Stimulated activated naive CD8-positive, alpha-beta T cell treated with anti-CD3 and anti-CD28 coated beads, Interleukin-15, amount 100 ng/mL, for 72 hours (primary cell): ENCODE measurements around the gene ME2.
"Not testable (repeated sequence)": the region's sequence is repeated elsewhere in the genome, so short reads cannot be mapped to it uniquely, and the experiment has no call there.

Source experiments
- ATAC-seq: fragments of 150-1000 bp; cut with Tn5 transposase; 2 replicates; pipeline ENCODE4 v1.10.0; 2021; ENCODE audit warnings: mild to moderate bottlenecking, moderate library complexity
- DNase-seq, 2 donors: peaks; one replicate each; pipeline ENCODE4 v3.0.0; 2021 to 2022
- H3K27ac Mint-ChIP-seq, 2 donors: one replicate each; pipeline ENCODE4 v1.8.0; 2022; ENCODE audit warnings: mild to moderate bottlenecking in 2 of 2, mixed read lengths in 2 of 2, moderate library complexity in 2 of 2
- H3K27me3 Mint-ChIP-seq: one replicate; pipeline ENCODE4 v1.8.0; 2022; ENCODE audit warnings: mixed read lengths
- H3K4me1 Mint-ChIP-seq: one replicate; pipeline ENCODE4 v1.8.0; 2022; ENCODE audit warnings: mild to moderate bottlenecking, mixed read lengths
- H3K4me3 Mint-ChIP-seq, 2 donors: one replicate each; pipeline ENCODE4 v1.8.0; 2022; ENCODE audit warnings: mild to moderate bottlenecking in 2 of 2, mixed read lengths in 2 of 2, moderate library complexity in 1 of 2
- H3K9me3 Mint-ChIP-seq, 2 donors: one replicate each; pipeline ENCODE4 v1.8.0; 2022; ENCODE audit warnings: mixed read lengths in 2 of 2

The ME2 gene

GRCh38 chr18:50850307-50851065 lies 28.4 kb upstream of the ME2 start:
- ATAC-seq (no peak), DNase-seq (no peak)
- Mint-ChIP-seq H3K4me3 (no peak overlapping the region), H3K27ac (no peak overlapping the region), H3K27me3 (peaks cover 7% of the 10 kb centered on the region), H3K9me3 (peaks cover 6 to 14% of the 10 kb centered on the region in 2 donors), H3K4me1 (no peaks in the 10 kb centered on the region)

- Mint-ChIP-seq H3K4me1 (no peaks in the 10 kb centered on the region), H3K27me3 (peaks cover 7% of the 10 kb centered on the region), H3K27ac (no peak overlapping the region), H3K4me3 (no peak overlapping the region), H3K9me3 (peaks cover 6 to 14% of the 10 kb centered on the region in 2 donors)
- DNase-seq (no peak), ATAC-seq (no peak)
Measured at GRCh38 chr18:50853863-50854271, 25.1 kb upstream of the ME2 start.

GRCh38 chr18:50855976-50856757 lies 22.8 kb upstream of the ME2 start:
- ATAC-seq (no peak), DNase-seq (no peak)
- H3K9me3 Mint-ChIP-seq = peaks cover 6 to 14% of the 10 kb centered on the region in 2 donors
- no peaks in the 10 kb centered on the region for H3K4me1 Mint-ChIP-seq
- peaks cover 7% of the 10 kb centered on the region for H3K27me3 Mint-ChIP-seq
- H3K4me3 Mint-ChIP-seq = no peak overlapping the region
- H3K27ac Mint-ChIP-seq = no peak overlapping the region

GRCh38 chr18:50857166-50857565 lies 21.8 kb upstream of the ME2 start:
- not testable (repeated sequence) for H3K27ac Mint-ChIP-seq, H3K4me1 Mint-ChIP-seq, ATAC-seq, H3K27me3 Mint-ChIP-seq, H3K4me3 Mint-ChIP-seq, DNase-seq
- peaks cover 6 to 13% of the 10 kb centered on the region in 2 donors for H3K9me3 Mint-ChIP-seq

- DNase-seq (no peak), ATAC-seq (no peak)
- peak overlapping the region in 1 of 2 donors; percentile 5 for H3K27ac Mint-ChIP-seq
- H3K9me3 Mint-ChIP-seq = peaks cover 3 to 8% of the 10 kb centered on the region in 2 donors
- no peak overlapping the region for H3K4me3 Mint-ChIP-seq
- H3K4me1 Mint-ChIP-seq = no peaks in the 10 kb centered on the region
- H3K27me3 Mint-ChIP-seq = peaks cover 7% of the 10 kb centered on the region
Measured at GRCh38 chr18:50857694-50858093, 21.2 kb upstream of the ME2 start.

- ATAC-seq (no peak), DNase-seq (no peak)
- H3K27ac Mint-ChIP-seq = peak overlapping the region; percentile 12 to 36
- H3K4me3 Mint-ChIP-seq = no peak overlapping the region
- no peaks in the 10 kb centered on the region for H3K27me3 Mint-ChIP-seq
- H3K4me1 Mint-ChIP-seq = no peaks in the 10 kb centered on the region
- H3K9me3 Mint-ChIP-seq = no peaks in the 10 kb centered on the region
Measured at GRCh38 chr18:50859793-50860555, 18.9 kb upstream of the ME2 start.

- no peak for ATAC-seq
- DNase-seq = no peak
- Mint-ChIP-seq H3K27ac (no peak overlapping the region), H3K27me3 (no peaks in the 10 kb centered on the region), H3K4me3 (no peak overlapping the region), H3K4me1 (no peaks in the 10 kb centered on the region), H3K9me3 (no peaks in the 10 kb centered on the region)
Measured at GRCh38 chr18:50861617-50862016, 17.3 kb upstream of the ME2 start.

GRCh38 chr18:50862401-50862800 lies 16.5 kb upstream of the ME2 start:
- Mint-ChIP-seq H3K9me3 (no peaks in the 10 kb centered on the region), H3K4me3 (no peak overlapping the region), H3K4me1 (no peaks in the 10 kb centered on the region), H3K27me3 (no peaks in the 10 kb centered on the region), H3K27ac (no peak overlapping the region)
- no peak for ATAC-seq
- no peak for DNase-seq

- Mint-ChIP-seq H3K27me3 (no peaks in the 10 kb centered on the region), H3K4me1 (no peaks in the 10 kb centered on the region), H3K4me3 (no peak overlapping the region), H3K27ac (no peak overlapping the region), H3K9me3 (no peaks in the 10 kb centered on the region)
- ATAC-seq (no peak), DNase-seq (no peak)
Measured at GRCh38 chr18:50863840-50864375, 15.0 kb upstream of the ME2 start.

GRCh38 chr18:50866765-50867164 lies 12.2 kb upstream of the ME2 start:
- H3K4me1 Mint-ChIP-seq = no peaks in the 10 kb centered on the region
- H3K9me3 Mint-ChIP-seq = no peaks in the 10 kb centered on the region
- H3K27ac Mint-ChIP-seq = no peak overlapping the region
- H3K4me3 Mint-ChIP-seq = no peak overlapping the region
- no peak for ATAC-seq
- no peaks in the 10 kb centered on the region for H3K27me3 Mint-ChIP-seq
- DNase-seq = no peak

GRCh38 chr18:50869150-50869549 lies 9.8 kb upstream of the ME2 start:
- Mint-ChIP-seq H3K4me1 (no peaks in the 10 kb centered on the region), H3K9me3 (no peaks in the 10 kb centered on the region), H3K27me3 (peaks cover 5% of the 10 kb centered on the region), H3K4me3 (no peak overlapping the region), H3K27ac (no peak overlapping the region)
- DNase-seq = no peak
- ATAC-seq = no peak

GRCh38 chr18:50870138-50870845 lies 8.6 kb upstream of the ME2 start:
- no peak overlapping the region for H3K4me3 Mint-ChIP-seq
- DNase-seq (no peak), ATAC-seq (no peak)
- H3K4me1 Mint-ChIP-seq = no peaks in the 10 kb centered on the region
- H3K27ac Mint-ChIP-seq = no peak overlapping the region
- H3K27me3 Mint-ChIP-seq = peaks cover 6% of the 10 kb centered on the region
- no peaks in the 10 kb centered on the region for H3K9me3 Mint-ChIP-seq

GRCh38 chr18:50871846-50872245 lies 7.1 kb upstream of the ME2 start:
- peaks cover 6% of the 10 kb centered on the region for H3K27me3 Mint-ChIP-seq
- ATAC-seq (no peak), DNase-seq (no peak)
- H3K4me1 Mint-ChIP-seq = no peaks in the 10 kb centered on the region
- H3K4me3 Mint-ChIP-seq = no peak overlapping the region
- H3K27ac Mint-ChIP-seq = no peak overlapping the region
- no peaks in the 10 kb centered on the region for H3K9me3 Mint-ChIP-seq

GRCh38 chr18:50875966-50876536 lies 2.9 kb upstream of the ME2 start:
- Mint-ChIP-seq H3K27me3 (peaks cover 6% of the 10 kb centered on the region), H3K4me3 (no peak overlapping the region), H3K27ac (no peak overlapping the region), H3K9me3 (no peaks in the 10 kb centered on the region), H3K4me1 (peaks cover 14% of the 10 kb centered on the region)
- DNase-seq (no peak), ATAC-seq (no peak)
